ENCODE results near the gene TMEM59L. TPM values are rescaled to one million over a fixed set of nuclear protein-coding genes. Genes with fewer than 3 reads are reported as not detected.
A peak's percentile ranks its signal among the peaks of the same experiment; 100 is the strongest.

Gene TMEM59L
- total and polyA plus RNA-seq, 2 of the 13 experiments (the other 11 are each of a cell fraction or from before 2014, with no cell fraction given): 0.97 to 5.5 TPM

- TF ChIP-seq ZNF18 (CRISPR knock-in tag; IDR thresholded peaks at IDR 0.05; ENCODE audit: insufficient replicate concordance) (no peak), E2F1 (CRISPR knock-in tag; IDR thresholded peaks at IDR 0.05) (no peak), FOSL2 (CRISPR knock-in tag; IDR thresholded peaks at IDR 0.05) (peak; percentile 53; the same call in 1 of the 2 replicates), KLF6 (CRISPR knock-in tag; IDR thresholded peaks at IDR 0.05) (peak; percentile 21; the same call in 1 of the 2 replicates), GATAD1 (CRISPR knock-in tag; IDR thresholded peaks at IDR 0.05) (peak; percentile 85), ZBTB2 (CRISPR knock-in tag; IDR thresholded peaks at IDR 0.05; ENCODE audit: low read depth) (peak; percentile 33; the same call in 1 of the 2 replicates), ZNF318 (CRISPR knock-in tag; IDR thresholded peaks at IDR 0.05) (peak; percentile 77; the same call in 1 of the 2 replicates), HNF4G (IDR thresholded peaks at IDR 0.05; ENCODE audit: borderline replicate concordance, low read depth, low read length) (0 out of 2 replicates have a peak, but pooled peaks have one; percentile 3), HNF4G (CRISPR knock-in tag; IDR thresholded peaks at IDR 0.05; ENCODE audit: borderline replicate concordance, low read depth) (0 out of 2 replicates have a peak, but pooled peaks have one; percentile 24), ASH2L (IDR thresholded peaks at IDR 0.05; ENCODE audit: insufficient read length, low read depth, low read length) (no peak), JUND (CRISPR knock-in tag; IDR thresholded peaks at IDR 0.05) (peak; percentile 61; the same call in 1 of the 2 replicates), ADNP (CRISPR knock-in tag; IDR thresholded peaks at IDR 0.05) (no peak), NPAS2 (CRISPR knock-in tag; IDR thresholded peaks at IDR 0.05; ENCODE audit: borderline replicate concordance) (no peak)
Measured at GRCh38 chr19:18588611-18589379, 23.9 kb upstream of the TMEM59L start, which contains the start of gene REX1BD (continued).
